ENCODE results near the gene TMEM120B.

DNA sequence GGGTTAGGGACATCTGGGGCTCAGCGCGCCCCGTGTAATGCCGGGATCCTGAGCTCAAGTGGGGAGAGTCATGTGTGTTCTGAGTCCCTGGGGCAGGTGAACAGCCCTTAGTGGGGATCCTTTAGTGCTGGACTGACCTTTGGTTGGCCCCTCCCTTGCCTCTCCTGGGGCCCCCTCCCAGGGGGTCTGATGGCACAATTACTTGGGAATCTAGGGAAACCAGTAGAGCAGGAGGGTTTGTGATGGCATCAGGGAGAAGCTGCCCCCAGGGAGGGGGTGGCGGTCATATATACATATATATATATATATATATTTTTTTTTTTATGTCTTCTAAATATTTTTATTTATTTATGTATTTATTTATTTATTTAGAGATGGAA, 43.0 kb upstream of the TMEM120B start, which contains the start of gene MORN3:
- no peak for TF ChIP-seq POLR2A (IDR thresholded peaks at IDR 0.05)
- TF ChIP-seq, protein P1, sequence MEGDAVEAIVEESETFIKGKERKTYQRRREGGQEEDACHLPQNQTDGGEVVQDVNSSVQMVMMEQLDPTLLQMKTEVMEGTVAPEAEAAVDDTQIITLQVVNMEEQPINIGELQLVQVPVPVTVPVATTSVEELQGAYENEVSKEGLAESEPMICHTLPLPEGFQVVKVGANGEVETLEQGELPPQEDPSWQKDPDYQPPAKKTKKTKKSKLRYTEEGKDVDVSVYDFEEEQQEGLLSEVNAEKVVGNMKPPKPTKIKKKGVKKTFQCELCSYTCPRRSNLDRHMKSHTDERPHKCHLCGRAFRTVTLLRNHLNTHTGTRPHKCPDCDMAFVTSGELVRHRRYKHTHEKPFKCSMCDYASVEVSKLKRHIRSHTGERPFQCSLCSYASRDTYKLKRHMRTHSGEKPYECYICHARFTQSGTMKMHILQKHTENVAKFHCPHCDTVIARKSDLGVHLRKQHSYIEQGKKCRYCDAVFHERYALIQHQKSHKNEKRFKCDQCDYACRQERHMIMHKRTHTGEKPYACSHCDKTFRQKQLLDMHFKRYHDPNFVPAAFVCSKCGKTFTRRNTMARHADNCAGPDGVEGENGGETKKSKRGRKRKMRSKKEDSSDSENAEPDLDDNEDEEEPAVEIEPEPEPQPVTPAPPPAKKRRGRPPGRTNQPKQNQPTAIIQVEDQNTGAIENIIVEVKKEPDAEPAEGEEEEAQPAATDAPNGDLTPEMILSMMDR (IDR thresholded peaks at IDR 0.05 in 4 of 5, conservative IDR thresholded peaks at IDR 0.05 in 1 of 5): no peak

Data from gastrocnemius medialis (tissue), 4 donors.